C4-2B (cell line): Measurements from ENCODE around the gene KCNIP4.

ENCODE experiments used
- H3K27ac ChIP-seq: fragments of 450-650 bp; 2 replicates; pipeline ENCODE4 v1.5.1; 2017
- CTCF ChIP-seq: fragments of 450-650 bp; conservative IDR thresholded peaks from 2 replicates; pipeline ENCODE4 v1.5.1; 2017; ENCODE audit warnings: mild to moderate bottlenecking
- ZFX ChIP-seq: fragments of 450-650 bp; IDR thresholded peaks from 2 replicates; pipeline ENCODE4 v1.6.1; 2017

Gene KCNIP4

DNA sequence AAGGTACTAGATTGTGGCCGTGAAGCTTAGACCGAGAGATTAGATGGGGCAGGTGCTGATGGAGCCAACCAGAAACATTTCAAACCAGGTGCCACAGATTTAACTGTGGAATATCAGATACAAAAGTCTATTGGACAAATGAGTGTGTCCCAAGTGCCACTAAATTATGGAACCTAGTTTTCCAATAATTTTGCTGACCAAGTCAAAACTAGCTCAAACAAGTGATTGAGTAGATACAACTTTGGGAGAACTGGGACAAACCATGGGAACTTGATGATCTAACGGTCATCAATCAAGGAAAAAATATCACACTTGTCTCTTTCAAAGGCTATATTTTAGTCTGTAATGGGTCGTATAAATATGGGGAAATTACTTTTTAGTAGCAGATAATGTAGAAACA, 562.9 kb downstream of the KCNIP4 start:
- H3K27ac ChIP-seq, result no peak overlapping the region
- TF ChIP-seq ZFX (no peak), CTCF (no peak)

- TF ChIP-seq ZFX (no peak), CTCF (no peak)
- no peak overlapping the region for H3K27ac ChIP-seq
These were observed 564.0 kb downstream of the KCNIP4 start for GRCh38 chr4:21384609-21385008.

DNA sequence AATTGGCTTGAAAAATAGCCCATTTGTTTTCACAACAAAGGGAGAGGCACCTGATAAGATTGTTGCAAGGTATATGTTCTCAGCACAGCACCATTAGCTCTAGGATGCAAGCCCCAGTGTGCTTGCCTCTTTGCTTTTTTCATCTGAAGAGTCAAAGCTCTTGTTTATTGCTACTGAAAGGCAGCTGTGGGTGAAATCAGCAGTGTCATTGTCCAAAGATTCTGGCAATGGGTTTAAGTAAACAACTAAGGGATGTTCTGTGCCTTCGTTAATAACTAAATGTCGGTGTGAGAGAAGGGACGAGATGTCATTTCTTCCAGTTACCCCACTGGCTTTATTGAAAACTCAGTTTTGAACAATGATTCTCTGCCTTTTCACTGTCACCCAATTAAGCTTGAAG, 567.7 kb downstream of the KCNIP4 start:
- TF ChIP-seq CTCF (no peak), ZFX (no peak)
- no peak overlapping the region for H3K27ac ChIP-seq

- no peak overlapping the region for H3K27ac ChIP-seq
- TF ChIP-seq ZFX (no peak), CTCF (no peak)
These were observed 571.5 kb downstream of the KCNIP4 start for GRCh38 chr4:21377046-21377445.

GRCh38 chr4:21376176-21376575, 572.4 kb downstream of the KCNIP4 start:
- H3K27ac ChIP-seq, result no peak overlapping the region
- TF ChIP-seq ZFX, result no peak
- TF ChIP-seq CTCF, result no peak

DNA sequence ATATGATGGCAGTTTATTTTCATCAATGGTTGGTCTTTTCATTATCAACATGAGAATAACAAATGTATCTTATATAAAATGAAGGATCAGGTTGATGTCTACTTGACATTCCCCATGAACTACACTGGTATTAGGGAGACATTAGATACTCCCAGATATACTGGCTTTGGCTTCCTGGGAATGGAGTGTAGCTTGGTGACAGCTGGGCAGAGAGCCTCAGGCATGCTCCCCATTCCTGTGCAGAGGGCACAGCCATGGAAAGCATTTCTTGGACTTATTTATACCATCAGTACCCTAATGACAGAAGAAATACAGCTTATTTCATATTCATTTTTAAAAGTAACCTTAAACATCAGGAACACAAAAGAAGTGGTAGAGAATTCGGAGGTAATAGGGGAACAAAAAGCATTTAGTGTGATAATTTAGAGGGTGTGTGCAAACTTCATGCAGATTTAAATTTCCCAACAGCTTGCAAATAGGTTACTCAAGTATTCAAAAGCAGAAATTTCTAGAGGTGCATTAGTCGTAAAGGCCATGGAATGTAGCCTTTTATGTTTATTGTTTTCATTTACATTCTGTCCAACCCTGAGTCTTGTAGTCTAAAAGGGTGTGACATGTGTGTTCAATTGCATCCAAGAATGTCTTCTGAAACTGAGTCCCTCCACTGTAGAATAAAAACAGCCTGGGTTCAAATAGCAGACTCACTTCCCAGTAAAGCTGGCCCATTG, 573.8 kb downstream of the KCNIP4 start:
- TF ChIP-seq ZFX, result no peak
- TF ChIP-seq CTCF, result no peak
- no peak overlapping the region for H3K27ac ChIP-seq

GRCh38 chr4:21367567-21367966, 581.0 kb downstream of the KCNIP4 start:
- H3K27ac ChIP-seq, result no peak overlapping the region
- TF ChIP-seq CTCF, result no peak
- no peak for TF ChIP-seq ZFX
